Measurements from ENCODE around the gene MAN2A1.
"Not testable (repeated sequence)": the region's sequence is repeated elsewhere in the genome, so short reads cannot be mapped to it uniquely, and the experiment has no call there.

The MAN2A1 gene

GRCh38 chr5:109805472-109805871 is 115.7 kb downstream of the MAN2A1 start:
- DNase-seq (ENCODE audit: low read depth, low spot score) = no peak
- no peak overlapping the region for H3K27ac ChIP-seq

GRCh38 chr5:109805883-109806282 is 116.2 kb downstream of the MAN2A1 start:
- DNase-seq (ENCODE audit: low read depth, low spot score) = no peak
- no peak overlapping the region for H3K27ac ChIP-seq

- no peak overlapping the region for H3K27ac ChIP-seq
- no peak for DNase-seq (ENCODE audit: low read depth, low spot score)
These were observed 123.0 kb downstream of the MAN2A1 start for GRCh38 chr5:109812698-109813097.

GRCh38 chr5:109816732-109817131 is 127.0 kb downstream of the MAN2A1 start:
- no peak overlapping the region for H3K27ac ChIP-seq

GRCh38 chr5:109819878-109820277 is 130.2 kb downstream of the MAN2A1 start:
- H3K27ac ChIP-seq = no peak overlapping the region
- DNase-seq (ENCODE audit: low read depth, low spot score) = no peak

More at GRCh38 chr5:109816732-109817131, 127.0 kb downstream of the MAN2A1 start:
- no peak for DNase-seq (ENCODE audit: low read depth, low spot score)

- DNase-seq (ENCODE audit: low read depth, low spot score) = no peak
- H3K27ac ChIP-seq = peak overlapping the region; percentile 75
These were observed 133.9 kb downstream of the MAN2A1 start for GRCh38 chr5:109823597-109823996.

- no peak for DNase-seq (ENCODE audit: low read depth, low spot score)
- peak overlapping the region; percentile 75 for H3K27ac ChIP-seq
These were observed 135.7 kb downstream of the MAN2A1 start for GRCh38 chr5:109825450-109825849.

GRCh38 chr5:109826426-109826825 is 136.7 kb downstream of the MAN2A1 start:
- peak overlapping the region; percentile 75 for H3K27ac ChIP-seq
- no peak for DNase-seq (ENCODE audit: low read depth, low spot score)

GRCh38 chr5:109829331-109829730 is 139.6 kb downstream of the MAN2A1 start:
- DNase-seq (ENCODE audit: low read depth, low spot score) = no peak
- no peak overlapping the region for H3K27ac ChIP-seq

GRCh38 chr5:109830955-109831502 is 141.3 kb downstream of the MAN2A1 start:
- peak overlapping the region; percentile 57 for H3K27ac ChIP-seq
- DNase-seq (ENCODE audit: low read depth, low spot score) = no peak

GRCh38 chr5:109832207-109833188 is 142.8 kb downstream of the MAN2A1 start:
- DNase-seq (ENCODE audit: low read depth, low spot score) = not testable (repeated sequence)
- H3K27ac ChIP-seq = peak overlapping the region; percentile 57

GRCh38 chr5:109833946-109834345 is 144.2 kb downstream of the MAN2A1 start:
- no peak for DNase-seq (ENCODE audit: low read depth, low spot score)
- H3K27ac ChIP-seq = no peak overlapping the region

GRCh38 chr5:109836280-109836679 is 146.6 kb downstream of the MAN2A1 start:
- no peak for DNase-seq (ENCODE audit: low read depth, low spot score)
- no peak overlapping the region for H3K27ac ChIP-seq

GRCh38 chr5:109837231-109837861 is 147.6 kb downstream of the MAN2A1 start:
- no peak for DNase-seq (ENCODE audit: low read depth, low spot score)
- no peak overlapping the region for H3K27ac ChIP-seq

- DNase-seq (ENCODE audit: low read depth, low spot score) = no peak
- no peak overlapping the region for H3K27ac ChIP-seq
These were observed 148.4 kb downstream of the MAN2A1 start for GRCh38 chr5:109838157-109838556.

- DNase-seq (ENCODE audit: low read depth, low spot score) = no peak
- no peak overlapping the region for H3K27ac ChIP-seq
These were observed 154.4 kb downstream of the MAN2A1 start for GRCh38 chr5:109844148-109844547.

GRCh38 chr5:109844695-109845094 is 155.0 kb downstream of the MAN2A1 start:
- no peak for DNase-seq (ENCODE audit: low read depth, low spot score)
- H3K27ac ChIP-seq = no peak overlapping the region

- no peak overlapping the region for H3K27ac ChIP-seq
- no peak for DNase-seq (ENCODE audit: low read depth, low spot score)
These were observed 158.4 kb downstream of the MAN2A1 start for GRCh38 chr5:109848130-109848529.

- H3K27ac ChIP-seq = no peak overlapping the region
- no peak for DNase-seq (ENCODE audit: low read depth, low spot score)
These were observed 159.9 kb downstream of the MAN2A1 start for GRCh38 chr5:109849478-109850088.

GRCh38 chr5:109852371-109853155 is 162.8 kb downstream of the MAN2A1 start:
- H3K27ac ChIP-seq = no peak overlapping the region

More at GRCh38 chr5:109852371-109853155, 162.8 kb downstream of the MAN2A1 start:
- DNase-seq (ENCODE audit: low read depth, low spot score) = no peak
